Panc1 (cell line): ENCODE results near the gene PXK. TPM values are rescaled to one million over a fixed set of nuclear protein-coding genes. Genes with fewer than 3 reads are reported as not detected.

Experiments
- ATAC-seq: fragments of 200-7000 bp; cut with Tn5 transposase; 2 replicates; pipeline ENCODE4 v1.9.1; 2020; ENCODE audit warnings: mild to moderate bottlenecking, moderate library complexity
- BruUV-seq: library from RNA; stranded (reverse); fragments of 400-500 nt; replicated peaks from 2 replicates; lab custom pipeline; 2021; lab: Mats Ljungman, UMichigan
- CTCF ChIA-PET: fragments of 300-600 bp; sonication (Branson Sonifier 250); formaldehyde crosslinking; loops from one replicate; lab custom pipeline; 2022; ENCODE audit warnings: antibody characterized with exemption; lab: Charles Lee
- POLR2A ChIA-PET: fragments of 300-600 bp; sonication (Branson Sonifier 250); formaldehyde crosslinking; loops from one replicate; lab custom pipeline; 2022; ENCODE audit warnings: antibody characterized with exemption; lab: Charles Lee
- DNase-seq: peaks from one replicate; pipeline ENCODE4 v3.0.0-alpha.2; 2010; ENCODE audit warnings: low read depth, low spot score
- H3K27ac ChIP-seq: 2 replicates; pipeline ENCODE4 v1.5.1; 2011; ENCODE audit warnings: mild to moderate bottlenecking, low read length, inconsistent platforms
- H3K27me3 ChIP-seq: fragments of 200-500 bp; sonication (Bioruptor generic); 2 replicates; pipeline ENCODE4 v1.6.0; 2014; ENCODE audit warnings: low read length, inconsistent platforms; ENCODE audit not compliant: control insufficient read depth, insufficient read depth
- H3K36me3 ChIP-seq: fragments of 200-500 bp; sonication (Bioruptor generic); 2 replicates; pipeline ENCODE4 v1.5.1; 2014; ENCODE audit warnings: inconsistent platforms, mild to moderate bottlenecking, low read length, moderate library complexity; ENCODE audit not compliant: control insufficient read depth, insufficient read depth
- H3K4me1 ChIP-seq: 2 replicates; pipeline ENCODE4 v1.5.1; 2011; ENCODE audit warnings: inconsistent platforms, mild to moderate bottlenecking, low read length, moderate library complexity; ENCODE audit not compliant: control insufficient read depth, insufficient read depth
- H3K4me3 ChIP-seq, 2 experiments: 2 replicates each; pipeline ENCODE4 v1.5.1; 2011 to 2012; ENCODE audit warnings: low read depth in 2 of 2, low read length in 2 of 2, mild to moderate bottlenecking in 2 of 2, inconsistent platforms in 1 of 2, moderate library complexity in 1 of 2
- H3K9me3 ChIP-seq: fragments of 200-500 bp; sonication (Bioruptor generic); 2 replicates; pipeline ENCODE4 v1.5.1; 2014; ENCODE audit warnings: low read depth, mild to moderate bottlenecking, inconsistent platforms, low read length, moderate library complexity; ENCODE audit not compliant: control insufficient read depth, insufficient read depth
- CTCF ChIP-seq: fragments of 450-650 bp; IDR thresholded peaks from 2 replicates; pipeline ENCODE4 v1.5.1; 2017; ENCODE audit warnings: mild to moderate bottlenecking
- POLR2AphosphoS5 ChIP-seq: IDR thresholded peaks from 2 replicates; pipeline ENCODE4 v1.6.1; 2012; ENCODE audit warnings: mild to moderate bottlenecking, low read depth, low read length, moderate library complexity
- in situ Hi-C: cut with HindIII; loops from 2 replicates; pipeline ENCODE4 v1.10.0; 2016; ENCODE audit warnings: low sequenced_read_pairs, low pct_unique_long_range_greater_than_20kb
- intact Hi-C: fragments of 100-400 bp; cut with micrococcal nuclease; formaldehyde crosslinking; loops from one replicate; pipeline ENCODE4 v1.10.0; 2022; ENCODE audit not compliant: unreplicated experiment
- total RNA-seq: library from RNA; stranded (reverse); gene quantifications from one replicate; pipeline ENCODE4 v1.2.1, GENCODE V29; 2021; ENCODE audit not compliant: unreplicated experiment
- TF ChIP-seq, protein P1 (sequence below), 2 experiments: IDR thresholded peaks; 2 replicates each; pipeline ENCODE4 v1.6.1; 2011 to 2012; ENCODE audit warnings: low read depth in 2 of 2, control low read depth in 1 of 2, low read length in 1 of 2, mild to moderate bottlenecking in 1 of 2, moderate library complexity in 1 of 2; ENCODE audit not compliant: insufficient read depth in 1 of 2

The PXK gene
- total RNA-seq, 1 experiment from 2014 or later = 14.2 TPM

- H3K27me3 ChIP-seq = no peaks in the 10 kb centered on the region
- CTCF ChIA-PET = no interaction called here
- H3K4me3 ChIP-seq = peak overlapping the region in 1 of 2 experiments; percentile 34; a peak in 2 of 4 replicates
- BruUV-seq = no TSS peak
- in situ Hi-C loops (no loop called here), intact Hi-C loops (no loop called here)
- DNase-seq = no peak
- TF ChIP-seq POLR2AphosphoS5 (no peak), CTCF (peak; percentile 92)
- no peaks in the 10 kb centered on the region for H3K36me3 ChIP-seq
- peak overlapping the region; percentile 42 for H3K27ac ChIP-seq
- ATAC-seq = peak; percentile 97
- H3K9me3 ChIP-seq = no peaks in the 10 kb centered on the region
- H3K4me1 ChIP-seq = peaks cover 9% of the 10 kb centered on the region
- POLR2A ChIA-PET = no interaction called here
These were observed 130.7 kb downstream of the PXK start for GRCh38 chr3:58463181-58463941.

DNA sequence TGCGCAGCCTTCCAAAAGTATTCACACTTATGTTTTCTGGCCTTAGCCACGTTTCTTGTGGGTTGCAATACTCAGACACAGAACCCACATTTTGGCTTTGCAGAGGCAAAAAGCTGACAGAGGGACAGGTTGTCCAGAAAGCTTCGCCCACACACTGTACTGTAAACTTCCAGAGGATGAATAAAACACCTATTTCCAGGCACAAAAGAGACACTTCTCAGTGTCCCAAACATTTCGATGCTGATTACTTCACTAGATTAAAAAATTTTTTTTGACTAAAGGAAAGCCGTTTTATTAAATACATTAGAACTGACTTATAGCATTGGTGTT is 131.2 kb downstream of the PXK start:
- ATAC-seq (peak; percentile 47), DNase-seq (no peak)
- no peaks in the 10 kb centered on the region for H3K36me3 ChIP-seq
- H3K27me3 ChIP-seq = no peaks in the 10 kb centered on the region
- ChIA-PET POLR2A (no interaction called here), CTCF (no interaction called here)
- TF ChIP-seq, protein P1, sequence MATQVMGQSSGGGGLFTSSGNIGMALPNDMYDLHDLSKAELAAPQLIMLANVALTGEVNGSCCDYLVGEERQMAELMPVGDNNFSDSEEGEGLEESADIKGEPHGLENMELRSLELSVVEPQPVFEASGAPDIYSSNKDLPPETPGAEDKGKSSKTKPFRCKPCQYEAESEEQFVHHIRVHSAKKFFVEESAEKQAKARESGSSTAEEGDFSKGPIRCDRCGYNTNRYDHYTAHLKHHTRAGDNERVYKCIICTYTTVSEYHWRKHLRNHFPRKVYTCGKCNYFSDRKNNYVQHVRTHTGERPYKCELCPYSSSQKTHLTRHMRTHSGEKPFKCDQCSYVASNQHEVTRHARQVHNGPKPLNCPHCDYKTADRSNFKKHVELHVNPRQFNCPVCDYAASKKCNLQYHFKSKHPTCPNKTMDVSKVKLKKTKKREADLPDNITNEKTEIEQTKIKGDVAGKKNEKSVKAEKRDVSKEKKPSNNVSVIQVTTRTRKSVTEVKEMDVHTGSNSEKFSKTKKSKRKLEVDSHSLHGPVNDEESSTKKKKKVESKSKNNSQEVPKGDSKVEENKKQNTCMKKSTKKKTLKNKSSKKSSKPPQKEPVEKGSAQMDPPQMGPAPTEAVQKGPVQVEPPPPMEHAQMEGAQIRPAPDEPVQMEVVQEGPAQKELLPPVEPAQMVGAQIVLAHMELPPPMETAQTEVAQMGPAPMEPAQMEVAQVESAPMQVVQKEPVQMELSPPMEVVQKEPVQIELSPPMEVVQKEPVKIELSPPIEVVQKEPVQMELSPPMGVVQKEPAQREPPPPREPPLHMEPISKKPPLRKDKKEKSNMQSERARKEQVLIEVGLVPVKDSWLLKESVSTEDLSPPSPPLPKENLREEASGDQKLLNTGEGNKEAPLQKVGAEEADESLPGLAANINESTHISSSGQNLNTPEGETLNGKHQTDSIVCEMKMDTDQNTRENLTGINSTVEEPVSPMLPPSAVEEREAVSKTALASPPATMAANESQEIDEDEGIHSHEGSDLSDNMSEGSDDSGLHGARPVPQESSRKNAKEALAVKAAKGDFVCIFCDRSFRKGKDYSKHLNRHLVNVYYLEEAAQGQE (IDR thresholded peaks at IDR 0.05; ENCODE audit: insufficient read depth in 1 of 2, low read depth in 2 of 2, low read length in 1 of 2) = no peak
- TF ChIP-seq CTCF (peak; percentile 24), POLR2AphosphoS5 (no peak)
- in situ Hi-C loops = no loop called here
- H3K27ac ChIP-seq = peak overlapping the region; percentile 42
- H3K9me3 ChIP-seq = no peaks in the 10 kb centered on the region
- H3K4me1 ChIP-seq = peaks cover 9% of the 10 kb centered on the region
- BruUV-seq = no TSS peak
- intact Hi-C loops = no loop called here
- peak overlapping the region in 1 of 2 experiments; percentile 34; a peak in 1 of 4 replicates for H3K4me3 ChIP-seq
